ENCODE measurements around the gene TIMM22.

DNA sequence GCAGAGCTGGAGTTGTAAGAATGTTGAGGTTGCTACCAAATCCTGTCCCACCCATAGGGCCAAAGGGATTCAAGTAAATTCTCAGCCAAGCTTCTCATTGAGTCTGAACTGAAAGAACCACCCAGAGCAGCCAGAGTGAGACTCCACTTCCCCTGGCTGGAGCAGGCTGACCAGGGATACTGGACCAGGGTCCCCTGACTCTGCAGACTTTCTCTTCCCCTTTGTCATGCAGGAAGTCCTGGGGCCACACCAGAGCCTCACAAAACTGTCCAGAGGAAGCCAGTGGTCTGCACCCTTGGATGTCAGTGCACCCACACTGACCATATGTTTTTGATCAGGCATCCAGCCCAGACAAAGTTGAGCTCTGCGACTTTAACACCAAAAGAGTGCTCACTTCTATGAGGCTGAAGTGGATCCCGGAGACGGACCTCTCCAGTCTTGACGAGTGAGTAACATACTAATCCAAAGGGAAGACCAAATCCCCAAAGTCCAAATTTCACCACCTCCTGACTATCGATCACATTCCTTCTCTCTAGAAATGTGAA is 21.5 kb upstream of the TIMM22 start:
- TF ChIP-seq ZNF302 (tag by site-specific recombination; IDR thresholded peaks at IDR 0.05; ENCODE audit: low read depth), result no peak
- TF ChIP-seq GLIS2 (tag by site-specific recombination; IDR thresholded peaks at IDR 0.05), result no peak
- TF ChIP-seq, protein P1, sequence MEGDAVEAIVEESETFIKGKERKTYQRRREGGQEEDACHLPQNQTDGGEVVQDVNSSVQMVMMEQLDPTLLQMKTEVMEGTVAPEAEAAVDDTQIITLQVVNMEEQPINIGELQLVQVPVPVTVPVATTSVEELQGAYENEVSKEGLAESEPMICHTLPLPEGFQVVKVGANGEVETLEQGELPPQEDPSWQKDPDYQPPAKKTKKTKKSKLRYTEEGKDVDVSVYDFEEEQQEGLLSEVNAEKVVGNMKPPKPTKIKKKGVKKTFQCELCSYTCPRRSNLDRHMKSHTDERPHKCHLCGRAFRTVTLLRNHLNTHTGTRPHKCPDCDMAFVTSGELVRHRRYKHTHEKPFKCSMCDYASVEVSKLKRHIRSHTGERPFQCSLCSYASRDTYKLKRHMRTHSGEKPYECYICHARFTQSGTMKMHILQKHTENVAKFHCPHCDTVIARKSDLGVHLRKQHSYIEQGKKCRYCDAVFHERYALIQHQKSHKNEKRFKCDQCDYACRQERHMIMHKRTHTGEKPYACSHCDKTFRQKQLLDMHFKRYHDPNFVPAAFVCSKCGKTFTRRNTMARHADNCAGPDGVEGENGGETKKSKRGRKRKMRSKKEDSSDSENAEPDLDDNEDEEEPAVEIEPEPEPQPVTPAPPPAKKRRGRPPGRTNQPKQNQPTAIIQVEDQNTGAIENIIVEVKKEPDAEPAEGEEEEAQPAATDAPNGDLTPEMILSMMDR (tag by site-specific recombination; IDR thresholded peaks at IDR 0.05), result no peak
- no peak for TF ChIP-seq ZBTB20 (tag by site-specific recombination; IDR thresholded peaks at IDR 0.05)
- TF ChIP-seq ZNF560 (tag by site-specific recombination; IDR thresholded peaks at IDR 0.05; ENCODE audit: borderline replicate concordance), result no peak
- TF ChIP-seq, protein P2, sequence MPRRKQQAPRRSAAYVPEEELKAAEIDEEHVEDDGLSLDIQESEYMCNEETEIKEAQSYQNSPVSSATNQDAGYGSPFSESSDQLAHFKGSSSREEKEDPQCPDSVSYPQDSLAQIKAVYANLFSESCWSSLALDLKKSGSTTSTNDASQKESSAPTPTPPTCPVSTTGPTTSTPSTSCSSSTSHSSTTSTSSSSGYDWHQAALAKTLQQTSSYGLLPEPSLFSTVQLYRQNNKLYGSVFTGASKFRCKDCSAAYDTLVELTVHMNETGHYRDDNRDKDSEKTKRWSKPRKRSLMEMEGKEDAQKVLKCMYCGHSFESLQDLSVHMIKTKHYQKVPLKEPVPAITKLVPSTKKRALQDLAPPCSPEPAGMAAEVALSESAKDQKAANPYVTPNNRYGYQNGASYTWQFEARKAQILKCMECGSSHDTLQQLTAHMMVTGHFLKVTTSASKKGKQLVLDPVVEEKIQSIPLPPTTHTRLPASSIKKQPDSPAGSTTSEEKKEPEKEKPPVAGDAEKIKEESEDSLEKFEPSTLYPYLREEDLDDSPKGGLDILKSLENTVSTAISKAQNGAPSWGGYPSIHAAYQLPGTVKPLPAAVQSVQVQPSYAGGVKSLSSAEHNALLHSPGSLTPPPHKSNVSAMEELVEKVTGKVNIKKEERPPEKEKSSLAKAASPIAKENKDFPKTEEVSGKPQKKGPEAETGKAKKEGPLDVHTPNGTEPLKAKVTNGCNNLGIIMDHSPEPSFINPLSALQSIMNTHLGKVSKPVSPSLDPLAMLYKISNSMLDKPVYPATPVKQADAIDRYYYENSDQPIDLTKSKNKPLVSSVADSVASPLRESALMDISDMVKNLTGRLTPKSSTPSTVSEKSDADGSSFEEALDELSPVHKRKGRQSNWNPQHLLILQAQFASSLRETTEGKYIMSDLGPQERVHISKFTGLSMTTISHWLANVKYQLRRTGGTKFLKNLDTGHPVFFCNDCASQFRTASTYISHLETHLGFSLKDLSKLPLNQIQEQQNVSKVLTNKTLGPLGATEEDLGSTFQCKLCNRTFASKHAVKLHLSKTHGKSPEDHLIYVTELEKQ (tag by site-specific recombination; IDR thresholded peaks at IDR 0.05; ENCODE audit: borderline replicate concordance), result no peak
- TF ChIP-seq MZF1 (tag by site-specific recombination; IDR thresholded peaks at IDR 0.05; ENCODE audit: borderline replicate concordance), result no peak
- TF ChIP-seq SETDB1 (IDR thresholded peaks at IDR 0.05; ENCODE audit: insufficient read length, low read length), result no peak
- no peak for TF ChIP-seq ZBTB26 (tag by site-specific recombination; optimal IDR thresholded peaks at IDR 0.05)
- TF ChIP-seq YY1 (tag by site-specific recombination; IDR thresholded peaks at IDR 0.05), result no peak
- TF ChIP-seq ZBTB7A (tag by site-specific recombination; IDR thresholded peaks at IDR 0.05; ENCODE audit: low read depth), result no peak
- no peak for TF ChIP-seq ZNF449 (tag by site-specific recombination; IDR thresholded peaks at IDR 0.05)
- no peak for TF ChIP-seq ZBTB8A (tag by site-specific recombination; IDR thresholded peaks at IDR 0.05)

Data from HEK293 (cell line).